ENCODE data around the gene ATP1A4.

Gene ATP1A4

DNA sequence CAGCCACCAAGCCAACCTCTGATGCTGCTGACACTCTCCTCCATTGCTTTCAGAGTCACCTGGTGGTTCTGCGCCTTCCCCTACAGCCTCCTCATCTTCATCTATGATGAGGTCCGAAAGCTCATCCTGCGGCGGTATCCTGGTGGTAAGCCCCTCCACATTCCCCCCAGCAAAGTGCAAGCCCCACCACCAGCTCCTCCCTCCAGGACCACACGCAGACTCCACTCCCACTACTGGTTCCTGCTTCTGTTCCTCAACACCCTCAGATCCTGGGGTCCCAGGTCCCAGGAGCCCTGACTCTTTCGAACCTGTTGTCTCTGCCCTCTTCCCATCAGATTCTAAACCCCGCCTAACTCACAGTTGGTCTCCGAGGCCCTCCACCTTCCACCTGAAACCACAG is 11.6 kb upstream of the ATP1A4 start:
- Histone ChIP-seq H2AFZ (ENCODE audit: low read depth, low read length) (no peak overlapping the region), H3K79me2 (ENCODE audit: insufficient read depth, low read length) (no peaks in the 10 kb centered on the region), H3K36me3 (ENCODE audit: insufficient read depth, low read length) (no peaks in the 10 kb centered on the region), H3K27ac (ENCODE audit: low read length) (no peak overlapping the region), H3K4me2 (ENCODE audit: insufficient read depth, low read length) (no peak overlapping the region), H4K20me1 (ENCODE audit: insufficient read depth, low read length) (no peaks in the 10 kb centered on the region), H3K9me3 (ENCODE audit: insufficient read depth, low read length, severe bottlenecking) (no peaks in the 10 kb centered on the region), H3K9ac (ENCODE audit: low read depth, low read length) (no peak overlapping the region), H3K4me3 (ENCODE audit: low read depth in 1 of 2, low read length in 2 of 2) (no peak overlapping the region), H3K27me3 (ENCODE audit: insufficient read depth, low read length, poor library complexity) (peaks cover 35% of the 10 kb centered on the region), H3K4me1 (ENCODE audit: insufficient read depth, low read length) (no peaks in the 10 kb centered on the region)
- DNase-seq (no peak), ATAC-seq (ENCODE audit: insufficient read depth, low read depth) (no peak)
- TF ChIP-seq, protein P1, sequence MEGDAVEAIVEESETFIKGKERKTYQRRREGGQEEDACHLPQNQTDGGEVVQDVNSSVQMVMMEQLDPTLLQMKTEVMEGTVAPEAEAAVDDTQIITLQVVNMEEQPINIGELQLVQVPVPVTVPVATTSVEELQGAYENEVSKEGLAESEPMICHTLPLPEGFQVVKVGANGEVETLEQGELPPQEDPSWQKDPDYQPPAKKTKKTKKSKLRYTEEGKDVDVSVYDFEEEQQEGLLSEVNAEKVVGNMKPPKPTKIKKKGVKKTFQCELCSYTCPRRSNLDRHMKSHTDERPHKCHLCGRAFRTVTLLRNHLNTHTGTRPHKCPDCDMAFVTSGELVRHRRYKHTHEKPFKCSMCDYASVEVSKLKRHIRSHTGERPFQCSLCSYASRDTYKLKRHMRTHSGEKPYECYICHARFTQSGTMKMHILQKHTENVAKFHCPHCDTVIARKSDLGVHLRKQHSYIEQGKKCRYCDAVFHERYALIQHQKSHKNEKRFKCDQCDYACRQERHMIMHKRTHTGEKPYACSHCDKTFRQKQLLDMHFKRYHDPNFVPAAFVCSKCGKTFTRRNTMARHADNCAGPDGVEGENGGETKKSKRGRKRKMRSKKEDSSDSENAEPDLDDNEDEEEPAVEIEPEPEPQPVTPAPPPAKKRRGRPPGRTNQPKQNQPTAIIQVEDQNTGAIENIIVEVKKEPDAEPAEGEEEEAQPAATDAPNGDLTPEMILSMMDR (IDR thresholded peaks at IDR 0.05; ENCODE audit: borderline replicate concordance, extremely low read depth, low read length, poor library complexity, severe bottlenecking): no peak
- no peak for TF ChIP-seq EZH2 (IDR thresholded peaks at IDR 0.05; ENCODE audit: borderline replicate concordance, low read depth, low read length, severe bottlenecking)

DNA sequence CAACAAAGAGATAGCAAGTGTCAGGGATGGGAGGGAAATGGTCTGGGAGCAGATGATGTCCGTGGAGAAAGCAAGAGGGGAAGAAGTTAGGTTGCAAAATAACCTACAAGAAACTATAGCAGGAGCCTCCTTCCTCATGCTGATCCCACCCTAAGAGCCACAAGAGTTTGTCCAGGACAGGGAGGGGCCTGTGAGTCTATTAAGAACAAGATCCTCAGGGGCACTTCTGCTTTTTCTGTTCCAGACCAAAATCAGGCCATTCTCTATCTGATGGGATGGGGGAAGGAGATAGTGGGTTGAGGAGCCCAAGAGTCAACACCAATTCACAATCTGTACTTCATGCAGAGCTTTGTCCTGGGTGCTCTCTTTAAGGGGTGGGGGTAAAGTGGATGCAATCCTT is 7.7 kb upstream of the ATP1A4 start:
- Histone ChIP-seq H3K4me1 (ENCODE audit: insufficient read depth, low read length) (no peaks in the 10 kb centered on the region), H3K9me3 (ENCODE audit: insufficient read depth, low read length, severe bottlenecking) (no peaks in the 10 kb centered on the region), H2AFZ (ENCODE audit: low read depth, low read length) (no peak overlapping the region), H4K20me1 (ENCODE audit: insufficient read depth, low read length) (no peaks in the 10 kb centered on the region), H3K27ac (ENCODE audit: low read length) (no peak overlapping the region), H3K4me2 (ENCODE audit: insufficient read depth, low read length) (no peak overlapping the region), H3K36me3 (ENCODE audit: insufficient read depth, low read length) (no peaks in the 10 kb centered on the region), H3K79me2 (ENCODE audit: insufficient read depth, low read length) (no peaks in the 10 kb centered on the region), H3K4me3 (ENCODE audit: low read depth in 1 of 2, low read length in 2 of 2) (no peak overlapping the region), H3K9ac (ENCODE audit: low read depth, low read length) (no peak overlapping the region), H3K27me3 (ENCODE audit: insufficient read depth, low read length, poor library complexity) (peaks cover 38% of the 10 kb centered on the region)
- ATAC-seq (ENCODE audit: insufficient read depth, low read depth) (no peak), DNase-seq (no peak)
- TF ChIP-seq EZH2 (IDR thresholded peaks at IDR 0.05; ENCODE audit: borderline replicate concordance, low read depth, low read length, severe bottlenecking): no peak
- TF ChIP-seq, protein P1 (IDR thresholded peaks at IDR 0.05; ENCODE audit: borderline replicate concordance, extremely low read depth, low read length, poor library complexity, severe bottlenecking): no peak

DNA sequence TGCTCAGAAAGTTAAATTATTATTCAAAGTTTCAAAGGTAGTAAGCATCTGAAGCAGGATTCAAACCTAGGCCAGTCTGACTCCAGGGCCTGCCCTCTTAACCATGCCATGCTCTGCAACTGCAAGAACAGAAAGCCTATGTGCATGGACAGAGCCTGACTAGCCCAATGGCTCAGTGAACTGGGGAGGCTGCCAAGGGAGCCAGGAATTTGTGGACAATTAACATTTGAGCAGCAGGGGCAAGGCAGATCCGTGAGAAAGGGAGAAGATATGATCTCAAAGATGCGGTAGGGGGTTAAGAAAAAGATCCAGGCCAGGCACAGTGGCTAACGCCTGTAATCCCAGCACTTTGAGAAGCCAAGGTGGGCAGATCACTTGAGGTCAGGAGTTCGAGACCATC is 6.5 kb upstream of the ATP1A4 start:
- Histone ChIP-seq H3K4me3 (ENCODE audit: low read depth in 1 of 2, low read length in 2 of 2) (no peak overlapping the region), H3K79me2 (ENCODE audit: insufficient read depth, low read length) (no peaks in the 10 kb centered on the region), H2AFZ (ENCODE audit: low read depth, low read length) (no peak overlapping the region), H3K9me3 (ENCODE audit: insufficient read depth, low read length, severe bottlenecking) (no peaks in the 10 kb centered on the region), H3K9ac (ENCODE audit: low read depth, low read length) (no peak overlapping the region), H3K4me2 (ENCODE audit: insufficient read depth, low read length) (no peak overlapping the region), H3K27me3 (ENCODE audit: insufficient read depth, low read length, poor library complexity) (peaks cover 36% of the 10 kb centered on the region), H3K27ac (ENCODE audit: low read length) (no peak overlapping the region), H3K4me1 (ENCODE audit: insufficient read depth, low read length) (no peaks in the 10 kb centered on the region), H3K36me3 (ENCODE audit: insufficient read depth, low read length) (no peaks in the 10 kb centered on the region), H4K20me1 (ENCODE audit: insufficient read depth, low read length) (no peaks in the 10 kb centered on the region)
- no peak for DNase-seq
- no peak for ATAC-seq (ENCODE audit: insufficient read depth, low read depth)
- no peak for TF ChIP-seq EZH2 (IDR thresholded peaks at IDR 0.05; ENCODE audit: borderline replicate concordance, low read depth, low read length, severe bottlenecking)
- TF ChIP-seq, protein P1 (IDR thresholded peaks at IDR 0.05; ENCODE audit: borderline replicate concordance, extremely low read depth, low read length, poor library complexity, severe bottlenecking): no peak

DNA sequence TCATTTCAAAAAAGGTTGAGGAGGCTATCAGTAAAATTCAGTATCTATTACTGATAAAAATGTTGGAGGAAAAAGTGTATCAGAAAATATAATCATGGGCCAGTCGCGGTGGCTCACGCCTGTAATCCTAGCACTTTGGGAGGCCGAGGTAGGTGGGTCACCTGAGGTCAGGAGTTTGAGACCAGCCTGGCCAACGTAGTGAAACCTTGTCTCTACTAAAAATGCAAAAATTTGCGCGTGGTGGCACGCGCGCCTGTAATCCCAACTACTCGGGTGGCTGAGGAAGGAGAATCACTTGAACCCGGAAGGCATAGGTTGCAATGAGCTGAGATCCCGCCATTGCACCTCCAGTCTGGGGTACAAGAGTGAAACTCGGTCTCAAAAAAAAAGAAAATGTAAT is 5.3 kb upstream of the ATP1A4 start:
- Histone ChIP-seq H3K4me3 (ENCODE audit: low read depth in 1 of 2, low read length in 2 of 2) (no peak overlapping the region), H3K27ac (ENCODE audit: low read length) (no peak overlapping the region), H2AFZ (ENCODE audit: low read depth, low read length) (no peak overlapping the region), H3K36me3 (ENCODE audit: insufficient read depth, low read length) (no peaks in the 10 kb centered on the region), H3K4me1 (ENCODE audit: insufficient read depth, low read length) (no peaks in the 10 kb centered on the region), H3K79me2 (ENCODE audit: insufficient read depth, low read length) (no peaks in the 10 kb centered on the region), H3K27me3 (ENCODE audit: insufficient read depth, low read length, poor library complexity) (peaks cover 29% of the 10 kb centered on the region), H4K20me1 (ENCODE audit: insufficient read depth, low read length) (no peaks in the 10 kb centered on the region), H3K9ac (ENCODE audit: low read depth, low read length) (no peak overlapping the region), H3K9me3 (ENCODE audit: insufficient read depth, low read length, severe bottlenecking) (no peaks in the 10 kb centered on the region), H3K4me2 (ENCODE audit: insufficient read depth, low read length) (no peak overlapping the region)
- TF ChIP-seq, protein P1 (IDR thresholded peaks at IDR 0.05; ENCODE audit: borderline replicate concordance, extremely low read depth, low read length, poor library complexity, severe bottlenecking): no peak
- TF ChIP-seq EZH2 (IDR thresholded peaks at IDR 0.05; ENCODE audit: borderline replicate concordance, low read depth, low read length, severe bottlenecking): no peak
- DNase-seq (no peak), ATAC-seq (ENCODE audit: insufficient read depth, low read depth) (no peak)

All from DND-41 (cell line).